HEK293 (cell line): Measurements from ENCODE around the gene MED29.
A peak's percentile ranks its signal among the peaks of the same experiment; 100 is the strongest.

ENCODE experiments used
- EGR2 ChIP-seq: fragments of 450-650 bp; formaldehyde crosslinking; IDR thresholded peaks from 2 replicates; pipeline ENCODE4 v1.5.1; 2016; ENCODE audit warnings: low read depth, missing biosample characterization, missing genetic modification characterization
- GLIS1 ChIP-seq: fragments of 450-650 bp; formaldehyde crosslinking; IDR thresholded peaks from 2 replicates; pipeline ENCODE4 v1.5.1; 2016; ENCODE audit warnings: missing biosample characterization, missing genetic modification characterization
- MZF1 ChIP-seq: fragments of 450-650 bp; formaldehyde crosslinking; IDR thresholded peaks from 2 replicates; pipeline ENCODE4 v1.5.1; 2017; ENCODE audit warnings: missing biosample characterization, missing genetic modification characterization, borderline replicate concordance
- RBAK ChIP-seq: fragments of 450-650 bp; formaldehyde crosslinking; IDR thresholded peaks from 2 replicates; pipeline ENCODE4 v1.5.1; 2016; ENCODE audit warnings: missing biosample characterization, missing genetic modification characterization
- SETDB1 ChIP-seq: IDR thresholded peaks from one replicate; pipeline ENCODE4 v1.6.1; 2017; ENCODE audit warnings: mild to moderate bottlenecking, low read length, moderate library complexity, mixed read lengths; ENCODE audit not compliant: insufficient read length
- TCF7L2 ChIP-seq: IDR thresholded peaks from 2 replicates; pipeline ENCODE4 v1.6.1; 2011; ENCODE audit warnings: low read depth, mild to moderate bottlenecking, inconsistent platforms, low read length, moderate library complexity, borderline replicate concordance
- ZBTB1 ChIP-seq: fragments of 450-650 bp; formaldehyde crosslinking; IDR thresholded peaks from 2 replicates; pipeline ENCODE4 v1.5.1; 2016; ENCODE audit warnings: missing biosample characterization, missing genetic modification characterization
- ZBTB21 ChIP-seq: fragments of 450-650 bp; formaldehyde crosslinking; IDR thresholded peaks from 2 replicates; pipeline ENCODE4 v1.5.1; 2017; ENCODE audit warnings: missing biosample characterization, missing genetic modification characterization
- ZBTB7A ChIP-seq: fragments of 450-650 bp; formaldehyde crosslinking; IDR thresholded peaks from 2 replicates; pipeline ENCODE4 v1.5.1; 2016; ENCODE audit warnings: low read depth, missing biosample characterization, missing genetic modification characterization
- ZFP37 ChIP-seq: fragments of 450-650 bp; formaldehyde crosslinking; IDR thresholded peaks from 2 replicates; pipeline ENCODE4 v1.5.1; 2016; ENCODE audit warnings: missing biosample characterization, missing genetic modification characterization
- ZNF112 ChIP-seq: fragments of 450-650 bp; formaldehyde crosslinking; IDR thresholded peaks from 2 replicates; pipeline ENCODE4 v1.5.0; 2017; ENCODE audit warnings: missing biosample characterization, missing genetic modification characterization
- ZNF146 ChIP-seq: fragments of 450-650 bp; formaldehyde crosslinking; IDR thresholded peaks from 2 replicates; pipeline ENCODE4 v1.5.1; 2016; ENCODE audit warnings: missing biosample characterization, missing genetic modification characterization
- ZNF155 ChIP-seq: fragments of 450-650 bp; formaldehyde crosslinking; IDR thresholded peaks from 2 replicates; pipeline ENCODE4 v1.5.1; 2016; ENCODE audit warnings: missing biosample characterization, missing genetic modification characterization
- ZNF157 ChIP-seq: fragments of 450-650 bp; formaldehyde crosslinking; IDR thresholded peaks from 2 replicates; pipeline ENCODE4 v1.5.1; 2016; ENCODE audit warnings: missing biosample characterization, missing genetic modification characterization
- ZNF169 ChIP-seq: fragments of 450-650 bp; formaldehyde crosslinking; IDR thresholded peaks from 2 replicates; pipeline ENCODE4 v1.5.1; 2016; ENCODE audit warnings: missing biosample characterization, missing genetic modification characterization
- ZNF174 ChIP-seq: fragments of 450-650 bp; formaldehyde crosslinking; IDR thresholded peaks from 2 replicates; pipeline ENCODE4 v1.5.0; 2017; ENCODE audit warnings: missing biosample characterization, mild to moderate bottlenecking, missing genetic modification characterization
- ZNF248 ChIP-seq: fragments of 450-650 bp; formaldehyde crosslinking; IDR thresholded peaks from 2 replicates; pipeline ENCODE4 v1.5.1; 2017; ENCODE audit warnings: missing biosample characterization, missing genetic modification characterization
- ZNF335 ChIP-seq: fragments of 450-650 bp; formaldehyde crosslinking; conservative IDR thresholded peaks from 2 replicates; pipeline ENCODE4 v1.5.1; 2016; ENCODE audit warnings: missing biosample characterization, missing genetic modification characterization
- ZNF341 ChIP-seq: fragments of 450-650 bp; formaldehyde crosslinking; IDR thresholded peaks from 2 replicates; pipeline ENCODE4; 2016; ENCODE audit warnings: low read depth, missing biosample characterization, missing genetic modification characterization
- ZNF354C ChIP-seq: fragments of 450-650 bp; formaldehyde crosslinking; IDR thresholded peaks from 2 replicates; pipeline ENCODE4 v1.5.1; 2016; ENCODE audit warnings: missing biosample characterization, missing genetic modification characterization, low read depth, borderline replicate concordance
- ZNF521 ChIP-seq: fragments of 450-650 bp; formaldehyde crosslinking; IDR thresholded peaks from 2 replicates; pipeline ENCODE4 v1.5.1; 2017; ENCODE audit warnings: missing biosample characterization, mild to moderate bottlenecking, missing genetic modification characterization
- ZNF558 ChIP-seq: fragments of 450-650 bp; formaldehyde crosslinking; IDR thresholded peaks from 2 replicates; pipeline ENCODE4 v1.5.1; 2016; ENCODE audit warnings: missing biosample characterization, missing genetic modification characterization
- ZNF561 ChIP-seq: fragments of 450-650 bp; IDR thresholded peaks from 2 replicates; pipeline ENCODE4 v1.5.1; 2018; ENCODE audit warnings: missing biosample characterization, missing genetic modification characterization, borderline replicate concordance
- ZNF600 ChIP-seq: fragments of 450-650 bp; formaldehyde crosslinking; IDR thresholded peaks from 2 replicates; pipeline ENCODE4 v1.5.1; 2016; ENCODE audit warnings: missing biosample characterization, missing genetic modification characterization
- ZNF623 ChIP-seq: fragments of 450-650 bp; formaldehyde crosslinking; IDR thresholded peaks from 2 replicates; pipeline ENCODE4 v1.5.1; 2016; ENCODE audit warnings: missing biosample characterization, missing genetic modification characterization
- ZNF701 ChIP-seq: fragments of 450-650 bp; formaldehyde crosslinking; IDR thresholded peaks from 2 replicates; pipeline ENCODE4 v1.5.1; 2016; ENCODE audit warnings: missing biosample characterization, missing genetic modification characterization
- ZNF747 ChIP-seq: fragments of 450-650 bp; formaldehyde crosslinking; IDR thresholded peaks from 2 replicates; pipeline ENCODE4 v1.5.1; 2016; ENCODE audit warnings: missing biosample characterization, missing genetic modification characterization
- ZNF791 ChIP-seq: fragments of 450-650 bp; formaldehyde crosslinking; IDR thresholded peaks from 2 replicates; pipeline ENCODE4 v1.5.1; 2016; ENCODE audit warnings: missing biosample characterization, missing genetic modification characterization
- ZNF837 ChIP-seq: fragments of 450-650 bp; formaldehyde crosslinking; IDR thresholded peaks from 2 replicates; pipeline ENCODE4 v1.5.1; 2016; ENCODE audit warnings: missing biosample characterization, missing genetic modification characterization
- TF ChIP-seq, protein P1 (sequence below): IDR thresholded peaks from 2 replicates; pipeline ENCODE4 v1.6.1; 2011; ENCODE audit warnings: mild to moderate bottlenecking, low read depth, low read length, borderline replicate concordance
- TF ChIP-seq, protein P2 (sequence below): fragments of 450-650 bp; formaldehyde crosslinking; IDR thresholded peaks from 2 replicates; pipeline ENCODE4 v1.5.1; 2016; ENCODE audit warnings: missing biosample characterization, missing genetic modification characterization
- TF ChIP-seq, protein P3 (sequence below): fragments of 450-650 bp; formaldehyde crosslinking; IDR thresholded peaks from 2 replicates; pipeline ENCODE4 v1.5.1; 2016; ENCODE audit warnings: missing biosample characterization, missing genetic modification characterization
- TF ChIP-seq, protein P4 (sequence below): fragments of 450-650 bp; IDR thresholded peaks from 2 replicates; pipeline ENCODE4 v1.5.1; 2018; ENCODE audit warnings: missing biosample characterization, mild to moderate bottlenecking, missing genetic modification characterization

The MED29 gene

DNA sequence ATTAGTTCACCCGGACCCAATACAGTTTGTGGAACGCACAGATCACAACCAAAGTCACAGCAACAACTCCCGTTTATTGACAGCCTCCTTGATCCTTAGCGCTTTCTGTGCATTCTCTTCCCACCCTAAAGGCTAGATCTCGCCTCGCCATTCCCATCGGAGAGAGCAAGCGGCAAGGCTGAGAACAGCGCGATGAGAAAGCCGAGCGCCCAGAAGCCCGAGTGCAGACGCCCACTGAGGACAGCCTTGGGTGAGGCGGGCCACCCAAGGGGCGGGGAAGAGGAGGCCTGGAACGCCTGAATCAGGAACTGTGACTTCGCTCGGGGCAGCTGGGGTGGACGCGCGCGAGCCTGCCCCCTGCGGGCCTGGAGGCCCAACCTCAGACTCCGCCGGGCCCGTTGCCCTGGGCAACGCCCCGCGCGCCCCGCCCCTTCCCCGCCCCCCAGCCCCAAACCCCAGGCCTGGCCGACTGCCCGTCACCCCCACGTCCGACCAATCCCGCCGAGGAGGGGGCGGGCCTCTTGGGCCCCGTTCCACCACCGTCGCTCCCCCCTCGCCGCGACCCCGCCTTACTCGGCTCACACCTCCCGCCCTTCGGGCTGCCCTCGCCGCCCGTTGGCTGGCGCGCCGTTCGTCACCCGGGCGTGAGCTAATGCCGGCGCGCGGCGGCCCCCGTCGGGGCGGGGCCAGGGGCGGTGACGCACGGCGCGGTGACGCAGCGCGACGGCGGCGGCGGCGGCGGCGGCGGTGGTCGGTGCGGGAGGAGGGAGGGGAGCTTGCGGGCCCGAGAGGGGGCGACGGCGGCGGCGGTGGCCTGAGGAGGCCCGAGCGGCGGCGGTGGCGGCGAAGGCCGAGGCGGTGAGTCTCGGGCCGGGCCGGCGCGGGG is 49.2 kb upstream of the MED29 start, which contains the start of gene SAMD4B (continued):
- TF ChIP-seq ZNF155 (tag by site-specific recombination) (no peak), ZNF174 (no peak), ZNF248 (tag by site-specific recombination) (no peak), MZF1 (tag by site-specific recombination) (peak; percentile 90; the same call in 1 of the 2 replicates), ZNF623 (tag by site-specific recombination) (peak; percentile 25; the same call in 1 of the 2 replicates), ZNF558 (tag by site-specific recombination) (peak; percentile 76; the same call in 1 of the 2 replicates), ZNF146 (tag by site-specific recombination) (no peak; the same call in 1 of the 2 replicates), RBAK (tag by site-specific recombination) (no peak), ZNF791 (tag by site-specific recombination) (no peak), ZNF561 (tag by site-specific recombination) (peak; percentile 99), ZBTB7A (peak; percentile 96), ZNF701 (tag by site-specific recombination) (no peak), ZNF354C (tag by site-specific recombination) (no peak), ZFP37 (peak; percentile 100), ZBTB21 (no peak; the same call in 1 of the 2 replicates), ZNF600 (peak; percentile 69; the same call in 1 of the 2 replicates), ZNF747 (tag by site-specific recombination) (no peak), GLIS1 (tag by site-specific recombination) (peak; percentile 92), ZNF837 (tag by site-specific recombination) (no peak), EGR2 (tag by site-specific recombination) (peak; percentile 87), TCF7L2 (no peak), ZNF341 (tag by site-specific recombination) (peak; percentile 95), ZNF521 (no peak), ZBTB1 (tag by site-specific recombination) (no peak; the same call in 1 of the 2 replicates), SETDB1 (peak; percentile 26), ZNF157 (tag by site-specific recombination) (no peak), ZNF169 (tag by site-specific recombination) (no peak), ZNF112 (tag by site-specific recombination) (no peak), ZNF335 (tag by site-specific recombination) (peak; percentile 100)
- TF ChIP-seq, protein P1, sequence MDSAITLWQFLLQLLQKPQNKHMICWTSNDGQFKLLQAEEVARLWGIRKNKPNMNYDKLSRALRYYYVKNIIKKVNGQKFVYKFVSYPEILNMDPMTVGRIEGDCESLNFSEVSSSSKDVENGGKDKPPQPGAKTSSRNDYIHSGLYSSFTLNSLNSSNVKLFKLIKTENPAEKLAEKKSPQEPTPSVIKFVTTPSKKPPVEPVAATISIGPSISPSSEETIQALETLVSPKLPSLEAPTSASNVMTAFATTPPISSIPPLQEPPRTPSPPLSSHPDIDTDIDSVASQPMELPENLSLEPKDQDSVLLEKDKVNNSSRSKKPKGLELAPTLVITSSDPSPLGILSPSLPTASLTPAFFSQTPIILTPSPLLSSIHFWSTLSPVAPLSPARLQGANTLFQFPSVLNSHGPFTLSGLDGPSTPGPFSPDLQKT = no peak
- TF ChIP-seq, protein P2, sequence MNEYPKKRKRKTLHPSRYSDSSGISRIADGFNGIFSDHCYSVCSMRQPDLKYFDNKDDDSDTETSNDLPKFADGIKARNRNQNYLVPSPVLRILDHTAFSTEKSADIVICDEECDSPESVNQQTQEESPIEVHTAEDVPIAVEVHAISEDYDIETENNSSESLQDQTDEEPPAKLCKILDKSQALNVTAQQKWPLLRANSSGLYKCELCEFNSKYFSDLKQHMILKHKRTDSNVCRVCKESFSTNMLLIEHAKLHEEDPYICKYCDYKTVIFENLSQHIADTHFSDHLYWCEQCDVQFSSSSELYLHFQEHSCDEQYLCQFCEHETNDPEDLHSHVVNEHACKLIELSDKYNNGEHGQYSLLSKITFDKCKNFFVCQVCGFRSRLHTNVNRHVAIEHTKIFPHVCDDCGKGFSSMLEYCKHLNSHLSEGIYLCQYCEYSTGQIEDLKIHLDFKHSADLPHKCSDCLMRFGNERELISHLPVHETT = peak; percentile 94
- TF ChIP-seq, protein P3, sequence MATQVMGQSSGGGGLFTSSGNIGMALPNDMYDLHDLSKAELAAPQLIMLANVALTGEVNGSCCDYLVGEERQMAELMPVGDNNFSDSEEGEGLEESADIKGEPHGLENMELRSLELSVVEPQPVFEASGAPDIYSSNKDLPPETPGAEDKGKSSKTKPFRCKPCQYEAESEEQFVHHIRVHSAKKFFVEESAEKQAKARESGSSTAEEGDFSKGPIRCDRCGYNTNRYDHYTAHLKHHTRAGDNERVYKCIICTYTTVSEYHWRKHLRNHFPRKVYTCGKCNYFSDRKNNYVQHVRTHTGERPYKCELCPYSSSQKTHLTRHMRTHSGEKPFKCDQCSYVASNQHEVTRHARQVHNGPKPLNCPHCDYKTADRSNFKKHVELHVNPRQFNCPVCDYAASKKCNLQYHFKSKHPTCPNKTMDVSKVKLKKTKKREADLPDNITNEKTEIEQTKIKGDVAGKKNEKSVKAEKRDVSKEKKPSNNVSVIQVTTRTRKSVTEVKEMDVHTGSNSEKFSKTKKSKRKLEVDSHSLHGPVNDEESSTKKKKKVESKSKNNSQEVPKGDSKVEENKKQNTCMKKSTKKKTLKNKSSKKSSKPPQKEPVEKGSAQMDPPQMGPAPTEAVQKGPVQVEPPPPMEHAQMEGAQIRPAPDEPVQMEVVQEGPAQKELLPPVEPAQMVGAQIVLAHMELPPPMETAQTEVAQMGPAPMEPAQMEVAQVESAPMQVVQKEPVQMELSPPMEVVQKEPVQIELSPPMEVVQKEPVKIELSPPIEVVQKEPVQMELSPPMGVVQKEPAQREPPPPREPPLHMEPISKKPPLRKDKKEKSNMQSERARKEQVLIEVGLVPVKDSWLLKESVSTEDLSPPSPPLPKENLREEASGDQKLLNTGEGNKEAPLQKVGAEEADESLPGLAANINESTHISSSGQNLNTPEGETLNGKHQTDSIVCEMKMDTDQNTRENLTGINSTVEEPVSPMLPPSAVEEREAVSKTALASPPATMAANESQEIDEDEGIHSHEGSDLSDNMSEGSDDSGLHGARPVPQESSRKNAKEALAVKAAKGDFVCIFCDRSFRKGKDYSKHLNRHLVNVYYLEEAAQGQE (tag by site-specific recombination) = peak; percentile 59
- TF ChIP-seq, protein P4, sequence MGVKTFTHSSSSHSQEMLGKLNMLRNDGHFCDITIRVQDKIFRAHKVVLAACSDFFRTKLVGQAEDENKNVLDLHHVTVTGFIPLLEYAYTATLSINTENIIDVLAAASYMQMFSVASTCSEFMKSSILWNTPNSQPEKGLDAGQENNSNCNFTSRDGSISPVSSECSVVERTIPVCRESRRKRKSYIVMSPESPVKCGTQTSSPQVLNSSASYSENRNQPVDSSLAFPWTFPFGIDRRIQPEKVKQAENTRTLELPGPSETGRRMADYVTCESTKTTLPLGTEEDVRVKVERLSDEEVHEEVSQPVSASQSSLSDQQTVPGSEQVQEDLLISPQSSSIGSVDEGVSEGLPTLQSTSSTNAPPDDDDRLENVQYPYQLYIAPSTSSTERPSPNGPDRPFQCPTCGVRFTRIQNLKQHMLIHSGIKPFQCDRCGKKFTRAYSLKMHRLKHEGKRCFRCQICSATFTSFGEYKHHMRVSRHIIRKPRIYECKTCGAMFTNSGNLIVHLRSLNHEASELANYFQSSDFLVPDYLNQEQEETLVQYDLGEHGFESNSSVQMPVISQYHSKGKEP = no peak; the same call in 1 of the 2 replicates
